ENCODE results near the gene FKBP3.
"Not testable (repeated sequence)": the region's sequence is repeated elsewhere in the genome, so short reads cannot be mapped to it uniquely, and the experiment has no call there.

The FKBP3 gene

GRCh38 chr14:45134051-45134958 lies at the start of gene FKBP3:
Gene FKBP3 (minus strand): TSS chr14:45134481. CDS start chr14:45134456, 25 bp downstream.
- Mint-ChIP-seq H3K4me3 (peak within 1 kb of the TSS; percentile 100), H3K27ac (peak within 1 kb of the TSS; percentile 95), H3K9me3 (no peaks in the 10 kb centered on the region), H3K27me3 (no peaks in the 10 kb centered on the region), H3K36me3 (no peaks in the 10 kb centered on the region), H3K4me1 (peaks cover 47% of the 10 kb centered on the region)
- peak; percentile 99 for ATAC-seq

GRCh38 chr14:45181806-45182205 lies 47.5 kb upstream of the FKBP3 start:
- no peaks in the 10 kb centered on the region for H3K27me3 Mint-ChIP-seq
- no peaks in the 10 kb centered on the region for H3K9me3 Mint-ChIP-seq
- H3K4me1 Mint-ChIP-seq = no peaks in the 10 kb centered on the region
- H3K36me3 Mint-ChIP-seq = peaks cover 23% of the 10 kb centered on the region
- no peak for ATAC-seq
- H3K4me3 Mint-ChIP-seq = no peak overlapping the region
- H3K27ac Mint-ChIP-seq = no peak overlapping the region

GRCh38 chr14:45181329-45181728 lies 47.0 kb upstream of the FKBP3 start:
- no peaks in the 10 kb centered on the region for H3K4me1 Mint-ChIP-seq
- no peaks in the 10 kb centered on the region for H3K9me3 Mint-ChIP-seq
- no peaks in the 10 kb centered on the region for H3K27me3 Mint-ChIP-seq
- ATAC-seq = no peak
- peaks cover 20% of the 10 kb centered on the region for H3K36me3 Mint-ChIP-seq
- H3K27ac Mint-ChIP-seq = no peak overlapping the region
- H3K4me3 Mint-ChIP-seq = no peak overlapping the region

- H3K27me3 Mint-ChIP-seq = no peaks in the 10 kb centered on the region
- ATAC-seq = no peak
- no peak overlapping the region for H3K27ac Mint-ChIP-seq
- no peaks in the 10 kb centered on the region for H3K4me1 Mint-ChIP-seq
- H3K4me3 Mint-ChIP-seq = no peak overlapping the region
- H3K36me3 Mint-ChIP-seq = peaks cover 26% of the 10 kb centered on the region
- no peaks in the 10 kb centered on the region for H3K9me3 Mint-ChIP-seq
Measured at GRCh38 chr14:45177076-45177475, 42.8 kb upstream of the FKBP3 start.

- no peak overlapping the region for H3K27ac Mint-ChIP-seq
- no peaks in the 10 kb centered on the region for H3K27me3 Mint-ChIP-seq
- no peaks in the 10 kb centered on the region for H3K9me3 Mint-ChIP-seq
- no peak overlapping the region for H3K4me3 Mint-ChIP-seq
- no peak for ATAC-seq
- no peaks in the 10 kb centered on the region for H3K4me1 Mint-ChIP-seq
- peaks cover 15% of the 10 kb centered on the region for H3K36me3 Mint-ChIP-seq
Measured at GRCh38 chr14:45169906-45170305, 35.6 kb upstream of the FKBP3 start.

- no peak overlapping the region for H3K4me3 Mint-ChIP-seq
- H3K36me3 Mint-ChIP-seq = peaks cover 23% of the 10 kb centered on the region
- ATAC-seq = no peak
- no peaks in the 10 kb centered on the region for H3K27me3 Mint-ChIP-seq
- no peaks in the 10 kb centered on the region for H3K4me1 Mint-ChIP-seq
- no peak overlapping the region for H3K27ac Mint-ChIP-seq
- H3K9me3 Mint-ChIP-seq = no peaks in the 10 kb centered on the region
Measured at GRCh38 chr14:45156067-45156466, 21.8 kb upstream of the FKBP3 start.

- Mint-ChIP-seq H3K36me3 (peaks cover 11% of the 10 kb centered on the region), H3K4me1 (peaks cover 1% of the 10 kb centered on the region)
- ATAC-seq = no peak
Measured at GRCh38 chr14:45150386-45150890, 16.2 kb upstream of the FKBP3 start.

GRCh38 chr14:45149602-45150001 lies 15.3 kb upstream of the FKBP3 start:
- H3K9me3 Mint-ChIP-seq = no peaks in the 10 kb centered on the region
- peaks cover 15% of the 10 kb centered on the region for H3K36me3 Mint-ChIP-seq
- no peak overlapping the region for H3K27ac Mint-ChIP-seq
- no peak overlapping the region for H3K4me3 Mint-ChIP-seq
- no peak for ATAC-seq
- peaks cover 9% of the 10 kb centered on the region for H3K4me1 Mint-ChIP-seq
- H3K27me3 Mint-ChIP-seq = no peaks in the 10 kb centered on the region

More at GRCh38 chr14:45150386-45150890, 16.2 kb upstream of the FKBP3 start:
- no peaks in the 10 kb centered on the region for H3K27me3 Mint-ChIP-seq
- H3K4me3 Mint-ChIP-seq = no peak overlapping the region
- no peak overlapping the region for H3K27ac Mint-ChIP-seq
- no peaks in the 10 kb centered on the region for H3K9me3 Mint-ChIP-seq

GRCh38 chr14:45145214-45145613 lies 10.9 kb upstream of the FKBP3 start:
- H3K27ac Mint-ChIP-seq = peak overlapping the region; percentile 73
- H3K27me3 Mint-ChIP-seq = no peaks in the 10 kb centered on the region
- H3K4me3 Mint-ChIP-seq = no peak overlapping the region
- ATAC-seq = peak; percentile 63
- H3K4me1 Mint-ChIP-seq = peaks cover 35% of the 10 kb centered on the region
- peaks cover 27% of the 10 kb centered on the region for H3K36me3 Mint-ChIP-seq
- H3K9me3 Mint-ChIP-seq = no peaks in the 10 kb centered on the region

GRCh38 chr14:45144658-45145057 lies 10.4 kb upstream of the FKBP3 start:
- Mint-ChIP-seq H3K9me3 (no peaks in the 10 kb centered on the region), H3K27me3 (no peaks in the 10 kb centered on the region), H3K4me3 (no peak overlapping the region), H3K27ac (peak overlapping the region; percentile 73), H3K4me1 (peaks cover 38% of the 10 kb centered on the region), H3K36me3 (peaks cover 27% of the 10 kb centered on the region)
- peak; percentile 81 for ATAC-seq

GRCh38 chr14:45142083-45142482 lies 7.8 kb upstream of the FKBP3 start:
- Mint-ChIP-seq H3K4me3 (peak overlapping the region; percentile 56), H3K4me1 (peaks cover 50% of the 10 kb centered on the region), H3K36me3 (peaks cover 21% of the 10 kb centered on the region), H3K27ac (peak overlapping the region; percentile 40)
- ATAC-seq, H3K9me3 Mint-ChIP-seq, H3K27me3 Mint-ChIP-seq: not testable (repeated sequence)

- Mint-ChIP-seq H3K9me3 (no peaks in the 10 kb centered on the region), H3K4me1 (peaks cover 59% of the 10 kb centered on the region)
Measured at GRCh38 chr14:45140661-45141187, 6.4 kb upstream of the FKBP3 start.

GRCh38 chr14:45136399-45136798 lies 2.1 kb upstream of the FKBP3 start:
- Mint-ChIP-seq H3K27ac (peak overlapping the region; percentile 95), H3K4me1 (peaks cover 49% of the 10 kb centered on the region), H3K36me3 (peaks cover under 1% of the 10 kb centered on the region), H3K27me3 (no peaks in the 10 kb centered on the region), H3K4me3 (peak overlapping the region; percentile 100), H3K9me3 (no peaks in the 10 kb centered on the region)
- ATAC-seq = no peak

More at GRCh38 chr14:45140661-45141187, 6.4 kb upstream of the FKBP3 start:
- H3K27me3 Mint-ChIP-seq = no peaks in the 10 kb centered on the region
- H3K36me3 Mint-ChIP-seq = peaks cover 21% of the 10 kb centered on the region
- no peak overlapping the region for H3K27ac Mint-ChIP-seq
- H3K4me3 Mint-ChIP-seq = no peak overlapping the region
- no peak for ATAC-seq

GRCh38 chr14:45135659-45136395 lies 1.5 kb upstream of the FKBP3 start, which contains the start of gene FANCM:
Gene FANCM (plus strand): TSS chr14:45135930. CDS start chr14:45136032, 102 bp downstream.
- no peaks in the 10 kb centered on the region for H3K36me3 Mint-ChIP-seq
- no peaks in the 10 kb centered on the region for H3K9me3 Mint-ChIP-seq
- H3K4me3 Mint-ChIP-seq = peak within 1 kb of the TSS; percentile 100
- peak within 1 kb of the TSS; percentile 95 for H3K27ac Mint-ChIP-seq
- ATAC-seq = peak; percentile 63
- H3K27me3 Mint-ChIP-seq = no peaks in the 10 kb centered on the region
- H3K4me1 Mint-ChIP-seq = peaks cover 52% of the 10 kb centered on the region

GRCh38 chr14:45135156-45135555 lies 875 bp upstream of the FKBP3 start:
- peak overlapping the region; percentile 100 for H3K4me3 Mint-ChIP-seq
- peaks cover 48% of the 10 kb centered on the region for H3K4me1 Mint-ChIP-seq
- no peak for ATAC-seq
- no peaks in the 10 kb centered on the region for H3K9me3 Mint-ChIP-seq
- peak overlapping the region; percentile 95 for H3K27ac Mint-ChIP-seq
- H3K36me3 Mint-ChIP-seq = no peaks in the 10 kb centered on the region
- H3K27me3 Mint-ChIP-seq = no peaks in the 10 kb centered on the region

All from stimulated activated memory B cell treated with anti-CD40 and anti-IgM and Interleukin-4, amounts not matched to agents 10 μg/mL and 1 μg/mL and 100 μg/mL, for 72 hours (primary cell).